Femur (tissue), 1 donor: ENCODE data around the gene LBX1.

Experiments
- DNase-seq: peaks from one replicate; pipeline ENCODE4 v3.0.0-alpha.2; 2017

LBX1 gene

DNA sequence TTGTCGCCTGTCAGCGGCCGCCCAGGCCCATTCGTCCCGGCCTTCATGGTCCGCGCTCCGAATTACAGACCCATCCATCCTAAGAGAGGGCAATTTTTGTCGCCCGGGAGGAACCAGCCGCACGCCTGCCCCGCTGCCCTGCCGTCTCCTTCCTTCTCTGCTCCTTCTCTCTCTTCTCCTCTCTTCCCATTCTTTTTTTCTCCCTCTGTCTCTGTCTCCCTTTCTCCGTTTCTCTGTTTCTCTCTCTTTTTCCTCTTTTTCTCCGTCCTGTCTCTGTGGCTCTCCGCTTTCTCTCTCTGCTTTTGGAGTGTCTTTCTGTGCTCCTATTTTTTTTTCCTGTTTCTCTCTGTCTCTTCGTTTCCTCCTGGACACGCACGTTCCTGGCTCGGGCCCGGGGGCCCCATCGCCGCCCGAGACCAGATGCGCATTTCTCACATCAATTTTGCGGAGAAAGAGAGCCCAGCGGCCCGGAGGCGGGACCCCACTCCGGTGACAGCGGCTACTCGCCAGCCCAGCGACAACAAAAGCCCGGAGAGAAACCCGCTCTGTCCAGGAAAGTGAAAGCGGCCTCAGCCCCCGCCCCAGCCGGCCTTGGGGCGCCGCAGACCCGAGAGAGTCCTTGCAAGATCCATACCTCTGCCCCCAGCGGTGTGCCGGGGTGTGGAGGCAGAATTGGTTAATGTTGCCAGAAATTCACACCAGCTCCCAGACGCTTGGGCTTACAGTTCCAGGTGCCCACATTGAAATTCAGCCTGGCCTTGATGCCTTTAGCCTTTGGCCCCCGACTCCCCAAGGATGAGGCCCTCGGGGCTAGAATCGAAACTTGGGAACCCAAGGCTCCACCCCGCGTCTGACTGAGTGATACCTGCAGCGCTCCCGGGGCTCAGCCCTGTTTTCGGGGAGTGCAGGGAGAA lies 4.1 kb downstream of the LBX1 start:
- no peak for DNase-seq

DNA sequence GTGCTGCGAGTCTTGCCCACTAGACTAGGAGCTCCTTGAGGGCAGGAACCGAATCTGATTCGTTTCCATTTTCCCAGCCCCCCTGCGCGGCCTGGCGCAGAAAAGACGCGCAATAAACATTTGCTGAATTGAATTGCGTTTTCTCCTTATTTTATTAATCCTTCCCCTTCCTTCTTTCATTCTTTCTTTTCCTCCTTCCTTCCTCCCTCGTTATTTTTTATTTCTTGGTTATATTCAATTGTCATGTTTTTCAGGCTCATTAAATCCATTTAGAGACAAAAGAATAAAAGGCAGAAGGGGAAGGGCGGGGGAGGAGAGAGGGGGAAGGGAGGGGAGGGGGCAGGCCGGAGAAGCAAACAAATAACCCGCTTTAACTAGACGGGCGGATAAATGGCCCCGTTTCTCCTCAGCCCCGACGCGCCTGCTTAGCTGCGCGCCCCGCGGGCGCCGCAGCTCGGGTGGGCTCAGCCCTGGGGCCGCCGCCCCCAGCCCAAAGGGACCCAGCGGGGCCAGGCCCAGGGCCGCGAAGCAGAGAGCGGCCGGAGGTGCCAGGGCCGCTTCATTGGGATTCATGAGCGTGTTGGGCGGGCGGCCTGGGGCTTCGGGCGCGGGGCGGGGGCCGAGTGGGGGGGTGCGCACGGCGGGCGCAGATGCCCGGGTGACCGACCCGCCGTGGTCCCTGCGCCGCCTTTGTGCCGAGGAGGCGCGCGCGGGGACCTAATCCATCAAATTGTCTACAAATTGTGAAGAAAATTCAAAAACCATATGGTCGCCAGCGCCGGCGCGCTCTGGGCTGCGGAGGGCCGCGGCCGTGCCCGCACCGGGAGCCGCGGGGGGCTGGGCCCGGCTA lies 5.0 kb downstream of the LBX1 start:
- no peak for DNase-seq

GRCh38 chr10:101223274-101224059 lies 5.8 kb downstream of the LBX1 start:
- DNase-seq: no peak

GRCh38 chr10:101222683-101223273 lies 6.5 kb downstream of the LBX1 start:
- no peak for DNase-seq

DNA sequence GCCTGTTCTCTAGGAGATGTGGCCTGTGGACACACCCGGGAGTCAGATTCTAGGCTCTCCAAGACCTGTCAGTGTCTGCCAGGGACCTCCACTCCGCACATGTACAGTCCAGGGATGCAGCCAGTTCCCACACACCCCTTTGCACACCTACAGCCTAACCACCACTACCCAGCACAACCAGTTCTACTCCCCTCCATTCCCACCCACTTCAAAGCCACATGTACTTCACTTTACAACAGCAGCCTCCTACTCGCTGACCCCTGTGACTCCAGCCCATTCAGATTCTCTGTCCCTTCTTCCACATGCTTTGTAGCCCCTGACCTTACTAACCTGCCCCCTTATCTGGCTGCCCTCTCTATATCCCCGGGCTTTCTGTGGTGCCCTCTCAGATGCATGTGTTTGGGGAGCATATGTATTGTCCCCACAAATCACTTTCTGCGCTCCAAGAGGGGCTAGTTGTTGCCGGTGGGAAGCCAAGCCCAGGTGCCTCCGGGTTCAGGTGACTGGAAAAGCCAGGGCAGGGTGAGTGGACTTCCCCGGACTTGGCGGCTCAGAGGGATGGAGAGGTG lies 7.2 kb downstream of the LBX1 start:
- no peak for DNase-seq

GRCh38 chr10:101221549-101221948 lies 7.7 kb downstream of the LBX1 start:
- DNase-seq: no peak

GRCh38 chr10:101219946-101220451 lies 9.3 kb downstream of the LBX1 start:
- DNase-seq: no peak

DNA sequence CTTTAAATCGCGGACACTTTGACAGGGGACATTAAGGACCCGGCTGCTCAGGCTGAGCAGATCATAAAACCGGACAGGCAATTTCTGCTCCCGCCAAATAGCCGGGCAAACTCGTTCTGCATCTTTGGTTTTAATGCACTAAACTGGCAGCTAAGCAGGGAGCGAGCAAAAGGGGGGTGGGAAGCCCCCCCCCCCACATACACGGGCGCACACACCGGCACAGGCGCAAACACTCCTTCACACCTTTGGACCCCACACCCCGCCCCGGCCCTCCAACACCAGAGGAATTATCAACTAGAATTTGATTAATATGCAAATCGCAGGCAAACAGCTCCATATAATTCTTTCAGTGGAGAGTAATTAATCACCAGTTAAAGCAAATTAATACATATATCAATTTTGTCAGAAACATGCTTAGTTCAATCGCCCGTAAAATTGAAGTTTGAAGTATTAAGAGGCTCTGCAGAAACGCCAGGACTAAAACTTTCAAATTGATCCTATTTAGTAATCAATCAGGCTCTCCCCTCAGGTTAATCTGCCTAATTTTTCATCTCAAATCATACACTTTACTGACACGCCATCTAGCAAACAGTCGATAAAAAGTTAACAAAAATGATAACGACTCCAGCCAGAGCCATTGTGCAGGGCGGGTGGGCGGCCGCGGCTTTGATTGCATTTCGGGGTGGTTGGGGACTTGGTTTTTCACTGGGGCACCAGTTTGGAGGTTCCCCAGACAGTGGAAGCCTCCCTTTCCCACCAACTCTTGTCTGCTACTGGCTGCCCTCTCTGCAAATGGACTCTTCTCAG lies 9.9 kb downstream of the LBX1 start:
- no peak for DNase-seq

DNA sequence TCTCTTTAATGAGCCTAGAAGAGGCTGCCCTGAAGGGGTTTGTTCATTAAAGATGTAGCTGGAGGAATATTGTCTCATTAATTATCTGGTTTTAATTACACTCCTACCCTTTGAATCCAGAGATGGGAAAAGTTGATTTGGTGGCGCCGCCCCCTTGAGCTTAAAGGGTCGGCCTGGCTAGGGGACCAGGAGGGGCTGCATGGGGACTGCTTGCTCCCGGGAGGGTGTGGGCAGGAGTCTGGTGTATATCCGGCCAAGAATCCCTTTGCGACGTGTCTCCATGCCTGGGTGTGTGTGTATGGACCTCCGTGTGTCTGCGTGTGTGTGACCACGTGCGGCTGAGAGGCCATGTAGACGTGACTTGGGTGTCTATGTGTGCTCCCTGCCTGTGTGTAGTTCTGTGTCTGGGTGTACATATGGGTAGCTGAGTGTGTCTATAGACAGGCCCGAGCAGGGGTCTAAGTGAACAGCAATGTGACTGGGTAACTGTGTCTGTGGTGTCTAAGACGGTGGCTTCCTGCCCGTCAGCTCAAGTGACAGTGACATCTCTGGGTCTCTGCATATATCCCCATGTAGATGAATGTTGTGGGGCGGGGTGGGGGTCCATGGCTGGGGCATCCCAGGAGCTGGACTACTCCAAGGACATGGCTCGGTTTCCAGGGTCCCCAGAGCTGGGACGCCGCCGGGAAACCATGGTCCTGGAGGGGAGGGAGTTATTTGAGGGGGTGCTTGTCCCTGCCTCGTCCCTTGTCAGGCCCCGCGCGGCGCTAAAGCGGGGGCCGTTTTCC lies 10.7 kb downstream of the LBX1 start:
- DNase-seq: no peak

DNA sequence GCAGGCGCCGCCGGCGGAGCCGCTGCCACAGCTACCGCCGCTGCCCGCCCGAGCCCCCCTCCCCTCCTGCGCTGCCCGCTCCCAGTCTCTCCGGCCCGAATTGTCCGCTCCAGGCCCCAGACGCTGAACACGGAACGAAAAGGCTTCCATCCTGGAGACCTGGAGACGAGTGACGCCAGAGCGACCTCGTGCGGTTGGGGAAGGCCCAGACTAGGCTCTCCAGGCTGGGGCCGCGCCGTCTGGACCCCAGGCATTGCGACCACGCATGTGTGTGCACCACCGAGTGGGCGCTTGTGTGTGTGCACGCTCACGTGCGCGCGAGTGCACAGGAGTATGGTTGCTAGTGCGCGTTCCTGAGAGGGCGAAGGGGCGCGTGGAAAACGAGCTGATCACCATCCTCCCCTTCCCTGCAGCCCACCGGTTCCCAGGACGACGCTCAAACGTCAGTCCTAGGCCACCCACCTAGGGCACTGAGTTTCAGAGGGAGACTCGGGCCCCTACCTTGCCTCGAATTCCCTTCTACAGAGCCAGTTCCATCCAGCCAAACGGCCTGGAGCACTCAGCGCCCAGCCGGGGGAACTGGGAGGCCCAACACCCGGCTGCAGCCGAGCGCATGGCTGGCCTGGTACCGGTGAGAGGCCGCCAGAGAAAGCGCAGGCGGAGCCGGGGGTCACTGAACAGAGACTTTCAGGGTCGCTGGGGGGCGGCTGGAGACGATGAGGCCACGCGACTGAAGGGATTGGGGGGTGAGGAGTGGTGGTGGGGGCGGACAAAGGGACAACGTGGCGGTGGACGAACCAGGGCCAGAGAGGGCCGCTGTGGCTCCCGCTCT lies 11.6 kb downstream of the LBX1 start:
- DNase-seq: no peak

DNA sequence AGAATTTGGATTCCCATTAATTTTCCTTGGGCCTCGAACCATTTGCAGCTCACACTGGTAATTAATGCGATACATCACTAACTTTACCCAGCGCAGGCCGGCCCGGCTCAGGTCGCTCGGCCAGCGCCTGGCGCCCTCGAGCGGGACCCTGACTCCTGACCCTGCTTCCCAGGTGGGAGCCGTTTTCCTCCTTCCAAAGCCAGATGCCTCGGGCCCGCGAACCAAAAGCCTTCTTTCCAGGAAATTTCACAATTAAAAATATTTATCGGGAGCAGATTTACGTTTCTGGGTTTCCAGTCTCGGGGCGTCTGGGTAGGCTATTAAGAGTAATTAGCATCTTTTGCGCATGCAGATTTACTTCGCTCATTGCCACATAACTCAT lies 12.2 kb downstream of the LBX1 start:
- DNase-seq: no peak

GRCh38 chr10:101216207-101217043 lies 12.8 kb downstream of the LBX1 start:
- no peak for DNase-seq

DNA sequence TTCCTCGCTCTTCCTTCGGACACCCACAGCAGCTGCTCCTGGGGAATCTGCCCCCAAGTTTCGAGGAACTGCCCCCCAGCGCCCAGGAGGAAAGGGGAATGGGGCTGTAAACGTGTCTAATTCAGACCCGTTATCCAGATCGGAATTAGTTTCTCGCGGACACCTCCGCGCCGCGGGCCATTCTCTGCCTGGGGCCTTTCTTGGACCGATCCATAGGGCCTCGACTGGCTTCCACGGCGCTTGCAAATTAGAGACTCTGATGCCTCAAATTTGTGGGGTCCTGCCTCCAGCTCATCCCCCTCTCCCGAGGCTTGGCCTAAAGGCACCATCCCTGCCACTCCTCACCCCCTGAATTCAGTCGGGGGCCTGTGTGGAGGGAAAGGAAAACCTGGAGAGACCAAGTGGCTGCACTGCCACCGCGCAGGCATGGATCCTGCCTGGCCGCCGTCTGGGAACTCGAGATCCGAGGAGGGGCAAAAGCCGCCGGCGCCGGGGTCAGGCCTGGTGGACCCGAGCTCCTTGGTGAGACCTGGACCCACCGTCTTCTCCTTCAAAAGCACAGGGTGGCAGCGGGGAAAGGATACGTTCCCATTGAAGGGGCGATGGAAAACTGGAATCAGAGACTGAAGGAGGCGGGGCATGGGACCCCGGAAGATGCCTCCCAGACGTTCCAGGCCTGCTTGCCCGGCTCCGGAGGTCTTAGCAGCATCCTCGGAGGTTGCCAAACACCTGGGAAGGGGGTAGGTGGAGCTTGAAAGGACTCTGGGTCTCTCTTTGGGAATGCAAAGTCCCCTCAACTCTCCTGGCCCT lies 13.7 kb downstream of the LBX1 start:
- no peak for DNase-seq

DNA sequence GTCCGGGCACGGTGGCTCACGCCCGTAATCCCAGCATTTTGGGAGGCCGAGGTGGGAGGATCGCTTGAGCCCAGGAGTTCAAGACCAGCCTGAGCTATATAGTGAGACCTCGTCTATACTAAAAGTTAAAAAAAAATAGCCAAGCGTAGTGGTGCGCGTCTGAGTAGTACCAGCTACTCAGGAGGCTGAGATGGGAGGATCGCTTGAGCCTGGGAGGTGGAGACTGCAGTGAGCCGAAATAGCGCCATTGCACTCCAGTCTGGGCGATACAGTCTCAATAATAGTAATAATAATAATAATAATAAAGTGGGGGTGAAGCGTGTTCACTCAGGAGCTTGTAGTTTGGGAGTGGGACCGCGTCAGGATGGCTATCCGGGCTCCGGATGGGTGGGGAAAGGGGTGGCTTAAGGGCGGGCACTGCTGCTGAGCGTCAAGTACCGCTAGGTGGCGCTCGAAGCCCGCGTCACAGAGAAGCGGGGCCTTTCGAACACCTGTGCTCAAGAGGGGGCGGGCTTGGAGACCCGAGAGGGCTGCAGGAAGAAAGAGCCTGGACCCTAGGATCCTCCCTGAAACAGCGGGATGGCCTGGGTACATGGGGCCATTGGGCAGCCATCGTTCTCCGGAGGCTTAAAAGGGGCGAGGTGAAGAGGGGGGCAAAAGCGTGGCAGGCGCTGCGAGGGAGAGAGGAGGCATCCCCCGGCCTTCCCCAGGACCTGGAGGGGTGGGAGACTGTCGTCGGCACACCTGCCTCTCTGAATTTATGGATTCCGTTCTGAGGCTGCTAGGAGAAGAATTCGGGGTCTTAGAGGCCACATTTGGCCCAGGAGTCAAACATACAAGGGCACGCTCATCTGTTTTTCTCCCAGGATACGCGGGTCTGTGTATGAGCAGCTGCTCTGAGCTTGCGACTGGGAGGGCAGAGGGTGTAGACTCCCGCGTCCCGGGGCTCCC lies 14.5 kb downstream of the LBX1 start:
- peak; percentile 75 for DNase-seq

DNA sequence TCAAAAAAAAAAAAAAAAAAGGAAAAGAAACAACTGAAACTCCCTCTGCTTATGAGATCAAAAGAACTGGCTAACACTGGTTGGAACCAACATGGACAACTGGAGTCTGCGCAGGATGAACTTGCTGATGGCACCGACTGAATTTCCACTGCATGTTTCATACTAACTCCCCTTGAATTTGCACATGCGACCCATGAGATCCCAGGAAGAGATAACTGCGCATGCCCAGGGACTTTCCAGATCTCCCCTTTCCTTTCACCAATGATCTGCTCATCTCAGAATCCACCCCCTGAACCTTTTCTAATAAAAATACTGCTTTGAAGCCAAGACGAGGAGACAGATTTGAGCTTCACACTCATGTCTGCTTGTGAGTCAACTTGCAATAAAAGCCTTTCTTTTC lies 20.7 kb downstream of the LBX1 start:
- DNase-seq: no peak

DNA sequence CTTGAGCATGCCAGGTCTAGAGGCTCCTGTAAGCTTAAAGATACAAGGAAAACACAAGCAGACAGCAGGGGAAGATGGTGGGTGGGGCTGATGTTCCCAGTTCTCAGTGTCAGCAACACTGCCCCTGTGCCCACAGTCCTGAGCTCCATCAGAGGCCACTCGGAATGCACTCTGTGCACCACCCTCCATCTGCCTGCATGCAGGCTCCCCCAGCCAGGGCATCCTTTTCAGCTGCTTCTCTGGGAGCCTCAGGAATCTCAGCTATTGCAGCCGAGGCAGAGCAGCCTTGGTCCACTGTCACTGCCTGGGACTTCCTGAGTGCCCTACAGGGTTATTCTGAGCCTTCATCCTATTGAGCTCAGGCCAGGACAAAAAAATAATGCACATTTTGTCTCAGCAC lies 22.2 kb downstream of the LBX1 start:
- DNase-seq: no peak
